ENCODE results near the gene RHEX. TPM values are rescaled to one million over a fixed set of nuclear protein-coding genes. Genes with fewer than 3 reads are reported as not detected.
A peak's percentile ranks its signal among the peaks of the same experiment; 100 is the strongest.
"Not testable (repeated sequence)": the region's sequence is repeated elsewhere in the genome, so short reads cannot be mapped to it uniquely, and the experiment has no call there.

RHEX gene
- total RNA-seq, 1 donor from 2014 or later, result not detected

- Mint-ChIP-seq H3K27ac (no peak overlapping the region), H3K9me3 (no peaks in the 10 kb centered on the region), H3K4me3 (ENCODE audit: low read depth) (no peak overlapping the region), H3K4me1 (ENCODE audit: low read depth) (no peaks in the 10 kb centered on the region), H3K27me3 (ENCODE audit: low read depth) (peaks cover 67% of the 10 kb centered on the region), H3K36me3 (ENCODE audit: low read depth) (no peaks in the 10 kb centered on the region)
- DNase-seq (ENCODE audit: low spot score), result no peak
- intact Hi-C loops (cut with micrococcal nuclease), result no loop called here
These were observed 15.4 kb upstream of the RHEX start for GRCh38 chr1:206037581-206037980.

GRCh38 chr1:206039046-206039973 is 13.7 kb upstream of the RHEX start:
- Mint-ChIP-seq H3K9me3 (no peaks in the 10 kb centered on the region), H3K4me3 (ENCODE audit: low read depth) (no peak overlapping the region), H3K4me1 (ENCODE audit: low read depth) (no peaks in the 10 kb centered on the region), H3K27ac (no peak overlapping the region), H3K36me3 (ENCODE audit: low read depth) (no peaks in the 10 kb centered on the region), H3K27me3 (ENCODE audit: low read depth) (peaks cover 55% of the 10 kb centered on the region)
- intact Hi-C loops (cut with micrococcal nuclease), result no loop called here
- no peak for DNase-seq (ENCODE audit: low spot score)

- Mint-ChIP-seq H3K36me3 (ENCODE audit: low read depth) (no peaks in the 10 kb centered on the region), H3K27ac (no peak overlapping the region), H3K27me3 (ENCODE audit: low read depth) (peaks cover 45% of the 10 kb centered on the region), H3K4me1 (ENCODE audit: low read depth) (no peaks in the 10 kb centered on the region), H3K9me3 (no peaks in the 10 kb centered on the region), H3K4me3 (ENCODE audit: low read depth) (no peak overlapping the region)
- DNase-seq (ENCODE audit: low spot score), result no peak
- intact Hi-C loops (cut with micrococcal nuclease), result no loop called here
These were observed 12.6 kb upstream of the RHEX start for GRCh38 chr1:206040328-206040727.

GRCh38 chr1:206041640-206042039 is 11.3 kb upstream of the RHEX start:
- no peak for DNase-seq (ENCODE audit: low spot score)
- no peaks in the 10 kb centered on the region for H3K9me3 Mint-ChIP-seq
- no peak overlapping the region for H3K27ac Mint-ChIP-seq
- H3K4me3 Mint-ChIP-seq (ENCODE audit: low read depth), result no peak overlapping the region
- intact Hi-C loops (cut with micrococcal nuclease), result no loop called here
- no peaks in the 10 kb centered on the region for H3K36me3 Mint-ChIP-seq (ENCODE audit: low read depth)
- H3K27me3 Mint-ChIP-seq (ENCODE audit: low read depth), result peaks cover 37% of the 10 kb centered on the region
- no peaks in the 10 kb centered on the region for H3K4me1 Mint-ChIP-seq (ENCODE audit: low read depth)

GRCh38 chr1:206047271-206047670 is 5.7 kb upstream of the RHEX start:
- H3K36me3 Mint-ChIP-seq (ENCODE audit: low read depth), result no peaks in the 10 kb centered on the region
- DNase-seq (ENCODE audit: low spot score), result no peak
- no peaks in the 10 kb centered on the region for H3K9me3 Mint-ChIP-seq
- peaks cover 18% of the 10 kb centered on the region for H3K27me3 Mint-ChIP-seq (ENCODE audit: low read depth)
- H3K4me1 Mint-ChIP-seq (ENCODE audit: low read depth), result peaks cover 16% of the 10 kb centered on the region
- intact Hi-C loops (cut with micrococcal nuclease), result no loop called here
- no peak overlapping the region for H3K4me3 Mint-ChIP-seq (ENCODE audit: low read depth)
- no peak overlapping the region for H3K27ac Mint-ChIP-seq

GRCh38 chr1:206048582-206048981 is 4.4 kb upstream of the RHEX start:
- no peak for DNase-seq (ENCODE audit: low spot score)
- no peaks in the 10 kb centered on the region for H3K36me3 Mint-ChIP-seq (ENCODE audit: low read depth)
- H3K4me3 Mint-ChIP-seq (ENCODE audit: low read depth), result no peak overlapping the region
- H3K27ac Mint-ChIP-seq, result no peak overlapping the region
- intact Hi-C loops (cut with micrococcal nuclease), result no loop called here
- H3K27me3 Mint-ChIP-seq (ENCODE audit: low read depth), result peaks cover 21% of the 10 kb centered on the region
- H3K9me3 Mint-ChIP-seq, result no peaks in the 10 kb centered on the region
- peaks cover 23% of the 10 kb centered on the region for H3K4me1 Mint-ChIP-seq (ENCODE audit: low read depth)

- H3K27ac Mint-ChIP-seq, result no peak overlapping the region
- intact Hi-C loops (cut with micrococcal nuclease), result no loop called here
- no peaks in the 10 kb centered on the region for H3K9me3 Mint-ChIP-seq
- DNase-seq (ENCODE audit: low spot score), result no peak
- peaks cover 23% of the 10 kb centered on the region for H3K27me3 Mint-ChIP-seq (ENCODE audit: low read depth)
- peaks cover 23% of the 10 kb centered on the region for H3K4me1 Mint-ChIP-seq (ENCODE audit: low read depth)
- no peaks in the 10 kb centered on the region for H3K36me3 Mint-ChIP-seq (ENCODE audit: low read depth)
- H3K4me3 Mint-ChIP-seq (ENCODE audit: low read depth), result no peak overlapping the region
These were observed 3.7 kb upstream of the RHEX start for GRCh38 chr1:206049293-206049692.

GRCh38 chr1:206049919-206050600 is 2.9 kb upstream of the RHEX start:
- Mint-ChIP-seq H3K4me1 (ENCODE audit: low read depth) (peaks cover 23% of the 10 kb centered on the region), H3K9me3 (no peaks in the 10 kb centered on the region), H3K36me3 (ENCODE audit: low read depth) (no peaks in the 10 kb centered on the region), H3K4me3 (ENCODE audit: low read depth) (no peak overlapping the region), H3K27ac (no peak overlapping the region), H3K27me3 (ENCODE audit: low read depth) (peaks cover 24% of the 10 kb centered on the region)
- intact Hi-C loops (cut with micrococcal nuclease), result no loop called here
- no peak for DNase-seq (ENCODE audit: low spot score)

GRCh38 chr1:206050655-206051235 is 2.2 kb upstream of the RHEX start:
- intact Hi-C loops (cut with micrococcal nuclease), result no loop called here
- H3K27ac Mint-ChIP-seq, result no peak overlapping the region
- peaks cover 30% of the 10 kb centered on the region for H3K27me3 Mint-ChIP-seq (ENCODE audit: low read depth)
- H3K36me3 Mint-ChIP-seq (ENCODE audit: low read depth), result no peaks in the 10 kb centered on the region
- no peaks in the 10 kb centered on the region for H3K9me3 Mint-ChIP-seq
- DNase-seq (ENCODE audit: low spot score), result peak; percentile 23
- peaks cover 23% of the 10 kb centered on the region for H3K4me1 Mint-ChIP-seq (ENCODE audit: low read depth)
- H3K4me3 Mint-ChIP-seq (ENCODE audit: low read depth), result no peak overlapping the region

GRCh38 chr1:206052231-206052865 is 625 bp upstream of the RHEX start:
- intact Hi-C loops (cut with micrococcal nuclease), result not testable (repeated sequence)

GRCh38 chr1:206053616-206054015 is 643 bp downstream of the RHEX start:
- Mint-ChIP-seq H3K4me1 (ENCODE audit: low read depth) (peaks cover 23% of the 10 kb centered on the region), H3K27me3 (ENCODE audit: low read depth) (peaks cover 39% of the 10 kb centered on the region)
- H3K36me3 Mint-ChIP-seq (ENCODE audit: low read depth); intact Hi-C loops (cut with micrococcal nuclease); H3K4me3 Mint-ChIP-seq (ENCODE audit: low read depth); DNase-seq (ENCODE audit: low spot score); H3K27ac Mint-ChIP-seq; H3K9me3 Mint-ChIP-seq: not testable (repeated sequence)

More at GRCh38 chr1:206052231-206052865, 625 bp upstream of the RHEX start:
- Mint-ChIP-seq H3K27me3 (ENCODE audit: low read depth) (peaks cover 42% of the 10 kb centered on the region), H3K4me1 (ENCODE audit: low read depth) (peaks cover 23% of the 10 kb centered on the region)
- not testable (repeated sequence) for H3K36me3 Mint-ChIP-seq (ENCODE audit: low read depth); H3K27ac Mint-ChIP-seq; DNase-seq (ENCODE audit: low spot score); H3K4me3 Mint-ChIP-seq (ENCODE audit: low read depth); H3K9me3 Mint-ChIP-seq

GRCh38 chr1:206055069-206055625 is 2.2 kb downstream of the RHEX start:
- intact Hi-C loops (cut with micrococcal nuclease); H3K36me3 Mint-ChIP-seq (ENCODE audit: low read depth); H3K9me3 Mint-ChIP-seq; H3K27ac Mint-ChIP-seq; H3K4me3 Mint-ChIP-seq (ENCODE audit: low read depth); DNase-seq (ENCODE audit: low spot score): not testable (repeated sequence)
- Mint-ChIP-seq H3K4me1 (ENCODE audit: low read depth) (peaks cover 18% of the 10 kb centered on the region), H3K27me3 (ENCODE audit: low read depth) (peaks cover 44% of the 10 kb centered on the region)
